ENCODE data around the gene EFNA2.

EFNA2 gene

DNA sequence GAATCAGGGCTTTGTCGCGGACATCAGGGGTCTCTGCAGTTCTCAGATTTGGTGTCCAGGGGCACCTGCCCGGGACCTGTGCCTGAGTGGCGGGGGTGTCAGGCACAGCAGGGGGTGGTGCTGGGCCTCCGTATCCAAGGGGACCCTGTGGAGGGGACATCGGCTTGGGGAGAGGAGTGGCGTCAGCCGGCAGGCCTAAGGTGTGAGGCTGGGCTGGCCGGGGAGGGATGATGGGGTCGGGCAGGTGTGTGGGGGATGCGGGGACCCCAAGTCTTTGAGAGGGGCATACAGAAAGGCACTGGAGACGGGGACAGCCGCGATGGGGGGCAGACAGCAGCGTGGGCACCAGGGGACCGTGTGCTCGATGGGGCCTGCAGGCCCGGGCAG lies 2.5 kb downstream of the EFNA2 start:
- TF ChIP-seq, protein P1, sequence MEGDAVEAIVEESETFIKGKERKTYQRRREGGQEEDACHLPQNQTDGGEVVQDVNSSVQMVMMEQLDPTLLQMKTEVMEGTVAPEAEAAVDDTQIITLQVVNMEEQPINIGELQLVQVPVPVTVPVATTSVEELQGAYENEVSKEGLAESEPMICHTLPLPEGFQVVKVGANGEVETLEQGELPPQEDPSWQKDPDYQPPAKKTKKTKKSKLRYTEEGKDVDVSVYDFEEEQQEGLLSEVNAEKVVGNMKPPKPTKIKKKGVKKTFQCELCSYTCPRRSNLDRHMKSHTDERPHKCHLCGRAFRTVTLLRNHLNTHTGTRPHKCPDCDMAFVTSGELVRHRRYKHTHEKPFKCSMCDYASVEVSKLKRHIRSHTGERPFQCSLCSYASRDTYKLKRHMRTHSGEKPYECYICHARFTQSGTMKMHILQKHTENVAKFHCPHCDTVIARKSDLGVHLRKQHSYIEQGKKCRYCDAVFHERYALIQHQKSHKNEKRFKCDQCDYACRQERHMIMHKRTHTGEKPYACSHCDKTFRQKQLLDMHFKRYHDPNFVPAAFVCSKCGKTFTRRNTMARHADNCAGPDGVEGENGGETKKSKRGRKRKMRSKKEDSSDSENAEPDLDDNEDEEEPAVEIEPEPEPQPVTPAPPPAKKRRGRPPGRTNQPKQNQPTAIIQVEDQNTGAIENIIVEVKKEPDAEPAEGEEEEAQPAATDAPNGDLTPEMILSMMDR (IDR thresholded peaks at IDR 0.05) = no peak

DNA sequence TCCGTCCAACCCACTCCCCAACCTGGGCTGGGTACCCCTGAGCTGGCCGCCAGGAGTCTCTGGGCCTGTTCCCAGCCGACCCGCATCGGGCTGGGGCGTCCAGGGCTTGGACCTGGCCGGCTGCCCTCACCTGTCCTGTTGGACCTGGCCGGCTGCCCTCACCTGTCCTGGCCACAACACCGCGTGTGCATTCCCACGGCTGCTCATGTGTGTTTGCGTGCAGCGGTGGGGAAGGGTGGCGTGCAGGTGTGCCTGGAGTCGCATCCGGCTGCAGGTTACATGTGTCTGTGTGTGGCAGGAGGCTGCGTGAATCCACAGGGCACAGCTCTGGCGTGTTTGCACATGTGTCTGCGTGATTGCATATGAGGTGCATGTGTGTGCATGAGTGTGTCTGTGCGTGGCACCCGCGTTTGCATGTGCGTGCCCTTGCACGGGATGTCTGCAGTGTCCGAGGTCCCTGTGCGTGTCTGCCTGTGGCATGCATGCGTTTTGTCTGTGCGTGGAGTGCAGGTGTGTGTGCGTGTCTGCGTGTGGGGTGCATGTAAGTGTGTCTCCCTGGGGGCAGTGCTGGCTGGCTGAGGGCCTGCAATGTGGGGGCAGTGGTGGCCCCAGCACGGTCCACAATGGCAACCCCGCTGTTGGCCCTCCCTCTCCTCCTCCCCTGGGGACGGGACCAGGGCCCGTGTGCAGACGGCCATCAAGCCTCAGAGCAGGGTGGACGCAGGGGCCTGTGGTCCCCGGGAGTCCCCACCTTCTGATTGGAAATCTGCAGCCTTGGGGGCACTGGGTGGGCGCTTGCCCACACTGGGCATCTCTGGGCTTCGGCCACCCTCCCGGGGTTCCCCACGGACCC lies 3.4 kb downstream of the EFNA2 start:
- TF ChIP-seq, protein P1 (IDR thresholded peaks at IDR 0.05) = no peak

DNA sequence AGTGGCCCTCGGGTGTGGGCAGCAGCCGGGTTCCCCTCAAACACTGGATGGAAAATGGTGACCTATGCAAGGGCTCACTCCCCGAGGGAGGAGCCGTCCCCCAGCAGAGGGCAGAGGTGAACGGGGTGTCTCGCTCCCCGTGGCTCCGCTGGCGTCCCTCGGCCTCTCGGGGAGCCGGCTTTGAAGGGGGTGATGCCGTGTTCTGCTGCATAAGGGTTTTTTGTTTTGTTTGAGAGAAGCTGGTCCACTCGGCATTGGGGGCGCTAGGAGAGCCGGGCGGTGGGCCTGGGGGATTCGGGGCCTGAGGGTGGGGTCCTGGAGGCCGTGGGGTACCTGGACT lies 4.0 kb downstream of the EFNA2 start:
- TF ChIP-seq, protein P1 (IDR thresholded peaks at IDR 0.05) = 0 out of 2 replicates have a peak, but pooled peaks have one; percentile 18

DNA sequence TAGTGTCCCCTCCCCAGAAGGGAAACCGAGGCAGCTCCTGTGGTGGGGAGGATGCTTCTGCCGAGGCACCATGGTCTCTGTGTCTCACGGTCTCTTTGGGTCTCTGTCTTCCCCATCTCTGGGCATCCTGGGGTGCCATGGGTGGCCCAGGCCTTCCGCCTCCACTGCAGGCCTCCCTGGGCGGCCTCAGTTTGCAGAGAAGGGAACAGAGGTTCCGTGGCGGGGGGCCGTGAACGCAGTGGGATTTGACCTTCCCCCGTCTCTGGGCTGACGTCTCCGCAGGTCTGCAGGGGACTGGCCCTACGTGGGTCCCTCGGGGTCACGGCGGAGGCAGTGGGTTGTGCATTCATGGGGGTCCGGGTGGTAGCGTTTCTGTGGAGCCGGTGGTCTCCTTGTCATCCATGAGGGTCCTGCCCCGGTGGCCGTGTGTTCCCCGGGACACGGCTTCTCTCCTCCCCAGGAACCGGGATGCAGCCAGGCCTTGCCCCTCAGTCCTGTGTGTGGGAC lies 4.6 kb downstream of the EFNA2 start:
- TF ChIP-seq, protein P1 (IDR thresholded peaks at IDR 0.05) = no peak

DNA sequence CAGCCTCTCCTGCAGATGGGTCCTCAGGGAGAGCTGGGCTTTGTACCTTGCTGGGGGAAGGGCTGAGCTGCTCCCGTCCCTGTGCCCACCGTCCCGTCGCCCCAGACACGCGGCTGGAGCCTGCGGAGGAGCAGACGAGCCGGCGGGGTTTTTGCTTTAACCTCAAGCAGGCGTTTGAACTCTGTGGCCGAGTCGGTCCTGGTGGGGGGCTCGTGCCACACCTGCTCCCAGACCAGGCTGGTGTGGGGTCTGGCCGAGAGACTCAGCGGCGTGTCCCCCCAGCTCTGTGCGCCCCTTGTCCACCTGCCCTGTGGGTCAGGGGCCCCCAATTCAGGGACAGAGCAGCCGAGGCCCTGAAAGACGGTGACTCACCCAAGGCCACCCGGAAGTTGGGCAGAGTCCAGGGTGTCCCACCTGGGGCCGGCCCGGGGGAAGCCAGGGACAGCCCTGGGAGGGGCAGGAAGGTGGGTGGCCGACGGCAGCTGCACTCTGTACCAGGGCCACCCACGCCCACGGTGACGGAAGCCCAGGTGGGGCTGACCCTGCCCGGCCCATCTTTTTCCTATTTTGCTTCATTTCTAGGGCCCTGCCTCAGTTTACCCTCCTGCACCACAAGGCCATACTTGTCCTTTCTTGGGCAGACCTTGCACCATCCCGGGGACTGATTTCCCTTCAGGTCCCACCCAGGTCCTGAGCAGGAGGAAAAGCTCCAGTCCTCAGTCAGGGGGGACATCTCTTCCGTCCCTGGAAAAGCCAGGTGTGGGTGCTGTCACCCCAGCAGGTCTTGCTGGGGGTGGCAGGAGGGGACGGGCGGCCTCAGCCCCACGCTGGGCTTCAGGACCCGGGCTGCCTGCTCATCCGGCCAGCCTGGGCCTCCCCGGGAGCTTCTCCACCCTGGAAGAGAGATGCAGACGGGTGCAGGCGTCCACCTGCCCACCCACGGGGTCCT lies 5.3 kb downstream of the EFNA2 start:
- TF ChIP-seq, protein P1 (IDR thresholded peaks at IDR 0.05) = no peak

DNA sequence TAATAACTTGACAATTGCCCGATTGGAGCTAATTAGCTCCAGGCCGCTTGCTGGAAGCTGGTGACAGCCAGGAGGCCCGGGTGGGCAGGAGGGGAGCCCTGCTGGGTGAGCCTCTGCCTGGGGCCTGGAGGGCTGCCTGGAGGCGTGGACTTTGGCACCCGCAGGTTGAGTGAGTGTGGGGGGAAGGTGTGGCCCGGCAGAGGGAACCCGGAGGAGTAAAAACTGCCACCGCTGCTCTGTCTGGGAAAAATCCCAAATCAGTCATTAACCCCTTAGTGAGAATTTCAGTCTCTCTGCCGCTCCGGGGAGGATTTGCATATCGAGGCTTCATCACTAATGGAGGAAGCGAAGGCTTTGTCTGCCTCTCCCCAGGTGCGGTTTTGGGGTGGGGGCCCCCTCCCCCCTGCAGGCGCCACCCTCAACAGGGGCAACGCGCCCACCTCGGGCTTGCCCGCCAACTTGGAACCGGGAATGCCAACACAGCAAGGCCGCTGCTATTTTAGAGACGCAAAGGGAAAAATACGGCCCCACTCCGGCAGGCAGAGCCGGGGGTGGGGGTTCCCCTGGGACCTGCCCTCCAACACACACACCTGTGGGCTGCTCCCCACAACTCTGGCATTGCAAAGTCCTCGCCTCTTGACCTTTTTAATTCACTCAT lies 6.2 kb downstream of the EFNA2 start:
- TF ChIP-seq, protein P1 (IDR thresholded peaks at IDR 0.05) = no peak
